Prostate gland (tissue), 2 donors: ENCODE data around the gene GATA6.

Experiments
- CTCF ChIP-seq, 4 experiments: fragments of 200-600 bp in 2 of 4; fragments of 450-650 bp in 2 of 4; sonication (generic) in 2 of 4; IDR thresholded peaks; 1 replicate in 3 of 4; 2 replicates in 1 of 4; pipeline ENCODE4 v1.5.1; 2016 to 2019; ENCODE audit warnings: antibody characterized with exemption in 4 of 4, mild to moderate bottlenecking in 2 of 4, moderate library complexity in 2 of 4
- POLR2A ChIP-seq: fragments of 450-650 bp; IDR thresholded peaks from one replicate; pipeline ENCODE4 v1.6.1; 2016; ENCODE audit warnings: antibody characterized with exemption, mild to moderate bottlenecking
- POLR2AphosphoS5 ChIP-seq: sonication (generic); formaldehyde crosslinking; IDR thresholded peaks from one replicate; pipeline ENCODE4 v1.6.1; 2017; ENCODE audit warnings: antibody characterized with exemption

- TF ChIP-seq POLR2A (no peak), CTCF (IDR thresholded peaks at IDR 0.05) (no peak), POLR2AphosphoS5 (no peak)
Measured at GRCh38 chr18:22132258-22132657, 37.1 kb upstream of the GATA6 start.
